ENCODE measurements around the gene QSOX1. TPM values are rescaled to one million over a fixed set of nuclear protein-coding genes. Genes with fewer than 3 reads are reported as not detected.

QSOX1 gene
- polyA plus RNA-seq, 2 donors, result 50.6 to 173 TPM

DNA sequence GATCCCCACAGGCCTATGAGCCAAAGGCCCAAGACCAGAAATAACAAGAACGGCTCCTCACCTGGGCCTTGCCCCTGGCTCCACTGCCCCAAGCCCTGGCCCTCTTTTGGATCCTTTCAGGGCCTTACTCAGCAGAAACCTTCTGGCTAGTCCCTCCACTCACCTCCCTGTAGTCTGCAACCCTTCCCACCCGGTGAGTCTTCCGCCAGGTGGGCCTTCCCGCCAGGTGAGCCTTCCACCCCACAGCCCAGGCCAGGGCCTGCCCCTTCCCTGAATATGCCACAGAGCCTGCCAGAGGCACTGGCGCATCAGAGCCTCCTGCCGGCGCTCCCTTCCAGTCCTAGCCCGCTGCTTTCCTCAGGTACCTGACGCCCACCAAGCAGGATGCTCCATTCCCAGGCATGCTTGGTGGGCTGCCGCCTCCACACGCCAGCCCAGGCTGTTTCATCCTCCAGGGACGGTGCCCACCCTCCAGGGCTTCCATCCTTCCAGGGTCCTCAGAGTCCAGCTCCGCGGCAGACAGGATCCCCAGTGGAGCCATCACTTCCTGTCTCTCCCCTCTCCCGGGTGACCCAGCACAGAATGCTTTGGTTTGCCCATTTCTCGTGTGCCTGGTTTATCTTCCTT lies 96.3 kb downstream of the QSOX1 start:
- Histone ChIP-seq H3K4me1 (ENCODE audit: control insufficient read depth in 2 of 2, insufficient read depth in 2 of 2, low read length in 1 of 2) (no peaks in the 10 kb centered on the region), H3K27ac (ENCODE audit: low read depth in 2 of 2, low read length in 1 of 2) (no peak overlapping the region), H3K9me3 (ENCODE audit: control insufficient read depth in 2 of 2, insufficient read depth in 1 of 2, low read depth in 1 of 2, low read length in 1 of 2) (no peaks in the 10 kb centered on the region), H3K4me3 (ENCODE audit: low read depth in 1 of 2, low read length in 2 of 2) (no peak overlapping the region), H3K27me3 (ENCODE audit: control insufficient read depth in 1 of 2, insufficient read depth in 2 of 2, low read length in 2 of 2) (no peaks in the 10 kb centered on the region), H3K36me3 (ENCODE audit: control insufficient read depth in 2 of 2, insufficient read depth in 2 of 2, low read length in 1 of 2) (no peaks in the 10 kb centered on the region)
- WGBS, 2 donors, result 76 to 85% methylated on average over 16 of the region's 16 CpGs

DNA sequence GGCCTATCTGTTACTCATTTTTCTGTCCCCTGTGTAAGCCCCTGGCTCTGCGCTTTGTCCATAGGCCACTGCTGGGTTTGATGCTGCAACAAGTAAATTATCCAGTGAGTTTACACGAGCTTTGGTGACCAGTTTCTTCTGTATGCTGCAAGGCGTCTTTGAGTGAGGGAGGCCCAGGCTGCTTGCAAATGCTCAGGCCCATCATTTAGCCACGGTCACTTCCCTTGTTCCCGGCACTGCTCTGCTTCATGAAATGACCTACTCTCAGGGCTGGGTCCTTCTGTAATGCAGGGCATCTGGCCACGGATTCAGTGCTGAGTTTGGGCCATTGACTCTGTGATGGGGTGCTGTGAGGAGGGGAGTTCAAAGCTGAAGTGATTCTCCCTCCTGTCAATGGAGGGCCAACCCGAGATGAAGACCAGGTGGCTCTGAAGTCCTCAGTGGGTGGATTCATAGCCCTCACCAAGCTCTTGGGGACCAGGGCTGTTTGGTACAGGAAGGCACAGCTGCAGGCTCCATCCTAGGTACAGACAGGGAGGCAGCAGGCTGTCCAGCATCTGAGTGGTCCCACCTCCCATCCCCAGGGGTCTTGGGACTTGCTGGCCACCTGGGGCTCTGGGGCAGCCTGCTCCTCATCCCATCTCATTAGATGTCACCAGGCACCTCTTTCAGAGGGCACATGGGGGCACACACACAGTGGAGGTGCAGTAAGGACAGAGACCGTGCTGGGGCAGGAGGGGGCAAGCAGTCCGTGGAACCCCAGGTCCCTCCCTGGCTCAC lies 97.0 kb downstream of the QSOX1 start:
- Histone ChIP-seq H3K27ac (ENCODE audit: low read depth in 2 of 2, low read length in 1 of 2) (no peak overlapping the region), H3K36me3 (ENCODE audit: control insufficient read depth in 2 of 2, insufficient read depth in 2 of 2, low read length in 1 of 2) (no peaks in the 10 kb centered on the region), H3K9me3 (ENCODE audit: control insufficient read depth in 2 of 2, insufficient read depth in 1 of 2, low read depth in 1 of 2, low read length in 1 of 2) (no peaks in the 10 kb centered on the region), H3K4me1 (ENCODE audit: control insufficient read depth in 2 of 2, insufficient read depth in 2 of 2, low read length in 1 of 2) (no peaks in the 10 kb centered on the region), H3K27me3 (ENCODE audit: control insufficient read depth in 1 of 2, insufficient read depth in 2 of 2, low read length in 2 of 2) (no peaks in the 10 kb centered on the region), H3K4me3 (ENCODE audit: low read depth in 1 of 2, low read length in 2 of 2) (no peak overlapping the region)
- WGBS, 2 donors, result 82 to 83% methylated on average over 9 of the region's 9 CpGs

DNA sequence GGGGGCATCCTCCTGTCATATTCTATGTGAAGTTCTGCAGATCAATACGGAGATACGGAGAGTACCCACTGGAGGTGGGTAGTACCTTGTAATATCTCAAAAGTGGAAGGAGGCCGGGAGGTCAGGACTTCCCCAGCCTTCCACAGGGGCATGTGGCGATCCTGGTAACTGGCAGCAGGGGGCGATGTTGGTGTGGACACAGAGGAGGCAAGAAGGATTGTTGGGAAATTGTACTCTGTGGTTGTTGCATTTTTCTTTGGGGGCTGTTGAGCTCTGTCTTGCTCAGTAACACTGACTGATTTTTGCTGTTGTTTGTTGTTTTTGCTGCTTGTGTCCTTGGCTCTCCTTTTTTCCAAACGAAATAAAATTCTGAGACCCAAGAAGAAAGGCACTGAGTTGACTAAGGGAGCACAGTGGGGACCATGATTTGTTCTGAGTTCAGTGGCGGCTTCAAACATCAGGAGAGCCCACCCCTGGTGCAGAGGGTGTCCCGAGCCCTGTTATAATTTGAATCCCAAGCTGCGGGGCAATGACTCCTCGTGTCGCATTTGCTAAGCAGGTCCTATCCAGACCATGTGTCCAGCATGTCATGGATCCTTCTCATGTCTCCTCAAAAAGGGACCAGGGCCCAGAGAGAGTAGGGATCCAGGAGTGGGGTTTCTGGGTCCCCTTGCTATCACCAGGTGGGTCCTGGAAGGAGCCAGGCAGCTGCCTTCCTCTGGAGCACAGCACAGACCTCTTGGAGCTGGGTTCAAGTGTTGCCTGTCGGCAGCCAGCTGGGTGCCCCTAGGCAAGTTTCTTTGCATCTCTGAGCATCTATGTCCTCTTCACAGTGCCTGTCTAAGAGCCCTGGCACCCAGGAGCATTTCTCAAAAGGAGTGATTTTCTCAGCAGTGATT lies 98.2 kb downstream of the QSOX1 start:
- no peaks in the 10 kb centered on the region for H3K27me3 ChIP-seq (ENCODE audit: control insufficient read depth in 1 of 2, insufficient read depth in 2 of 2, low read length in 2 of 2)

More for the DNA sequence above, 98.2 kb downstream of the QSOX1 start:
- H3K4me3 ChIP-seq (ENCODE audit: low read depth in 1 of 2, low read length in 2 of 2), result no peak overlapping the region
- H3K9me3 ChIP-seq (ENCODE audit: control insufficient read depth in 2 of 2, insufficient read depth in 1 of 2, low read depth in 1 of 2, low read length in 1 of 2), result no peaks in the 10 kb centered on the region
- 59 to 69% methylated on average over 12 of the region's 12 CpGs for WGBS, 2 donors
- no peaks in the 10 kb centered on the region for H3K4me1 ChIP-seq (ENCODE audit: control insufficient read depth in 2 of 2, insufficient read depth in 2 of 2, low read length in 1 of 2)
- no peak overlapping the region for H3K27ac ChIP-seq (ENCODE audit: low read depth in 2 of 2, low read length in 1 of 2)
- H3K36me3 ChIP-seq (ENCODE audit: control insufficient read depth in 2 of 2, insufficient read depth in 2 of 2, low read length in 1 of 2), result no peaks in the 10 kb centered on the region

Other genes starting within 250 kb of the QSOX1 start
- gene CEP350, start 200.1 kb upstream of the QSOX1 start, polyA plus RNA-seq, result 1 to 10 TPM; 5.0 to 5.2 TPM
- gene LHX4, start 75.4 kb downstream of the QSOX1 start, polyA plus RNA-seq, result under 1 TPM; 0.13 to 0.28 TPM